H1 (cell line): ENCODE results near the gene ZNF33B. TPM values are rescaled to one million over a fixed set of nuclear protein-coding genes. Genes with fewer than 3 reads are reported as not detected.
"Not testable (repeated sequence)": the region's sequence is repeated elsewhere in the genome, so short reads cannot be mapped to it uniquely, and the experiment has no call there.

Experiments
- CTCF ChIA-PET: fragments of 300-600 bp; sonication (Branson Sonifier 250); formaldehyde crosslinking; loops from one replicate; lab custom pipeline; 2021; ENCODE audit not compliant: partially characterized antibody; lab: Charles Lee
- POLR2A ChIA-PET: fragments of 300-600 bp; sonication (Branson Sonifier 250); formaldehyde crosslinking; loops from one replicate; lab custom pipeline; 2021; ENCODE audit warnings: inconsistent platforms; ENCODE audit not compliant: partially characterized antibody; lab: Charles Lee
- DNase-seq, 2 experiments: peaks; one replicate each; pipeline versions ENCODE4 v3.0.0 to v3.0.0-alpha.2; 2010 to 2022; ENCODE audit warnings: low spot score in 2 of 2, low read depth in 1 of 2, mixed read lengths in 1 of 2
- FAIRE-seq: peaks from 2 replicates; lab custom pipeline; 2011; peaks lifted over from hg19 to GRCh38; lab: Jason Lieb, UNC
- H2AFZ ChIP-seq: 2 replicates; pipeline ENCODE4 v1.8.1; 2012; ENCODE audit warnings: low read length, inconsistent platforms
- H2AK5ac ChIP-seq: 2 replicates; pipeline ENCODE4 v1.6.1; 2013; ENCODE audit warnings: low read depth, low read length
- H2BK120ac ChIP-seq: replicated peaks from 2 replicates; pipeline ENCODE3; 2013; ENCODE audit warnings: low read depth, low read length, inconsistent platforms
- H2BK12ac ChIP-seq: 2 replicates; pipeline ENCODE4 v1.6.1; 2013; ENCODE audit warnings: low read depth, low read length
- H2BK15ac ChIP-seq: 2 replicates; pipeline ENCODE4 v1.6.1; 2013; ENCODE audit warnings: low read length
- H2BK20ac ChIP-seq: 2 replicates; pipeline ENCODE4 v1.6.1; 2013; ENCODE audit warnings: low read length
- H2BK5ac ChIP-seq: 2 replicates; pipeline ENCODE4 v1.6.1; 2013; ENCODE audit warnings: low read depth, low read length
- H3K14ac ChIP-seq: 2 replicates; pipeline ENCODE4 v1.6.1; 2013; ENCODE audit warnings: inconsistent platforms; ENCODE audit not compliant: insufficient read length
- H3K18ac ChIP-seq: 2 replicates; pipeline ENCODE4 v1.6.1; 2013; ENCODE audit warnings: low read length; ENCODE audit errors: extremely low read depth
- H3K23ac ChIP-seq: 2 replicates; pipeline ENCODE4 v1.6.1; 2013; ENCODE audit warnings: inconsistent platforms; ENCODE audit not compliant: insufficient read length
- H3K23me2 ChIP-seq: 2 replicates; pipeline ENCODE4 v1.6.1; 2013; ENCODE audit warnings: low read depth, low read length
- H3K27ac ChIP-seq: 2 replicates; pipeline ENCODE4 v1.6.1; 2011; ENCODE audit warnings: low read depth, low read length, inconsistent platforms
- H3K27me3 ChIP-seq, 4 experiments: replicated peaks in 1 of 4; 1 replicate in 1 of 4; 2 replicates in 3 of 4; pipeline versions ENCODE4 v1.6.1 to v1.8.1; 2011 to 2013; ENCODE audit warnings: low read length in 3 of 4, mild to moderate bottlenecking in 3 of 4, inconsistent platforms in 2 of 4, mixed read lengths in 2 of 4, moderate library complexity in 1 of 4; ENCODE audit not compliant: control insufficient read depth in 3 of 4, insufficient read depth in 3 of 4; ENCODE audit errors: extremely low read depth in 1 of 4
- H3K36me3 ChIP-seq, 4 experiments: 2 replicates each; pipeline versions ENCODE4 v1.6.1 to v1.8.1; 2011 to 2013; ENCODE audit warnings: mild to moderate bottlenecking in 4 of 4, low read length in 3 of 4, moderate library complexity in 2 of 4, control low read depth in 1 of 4, inconsistent platforms in 1 of 4; ENCODE audit not compliant: insufficient read depth in 4 of 4, control insufficient read depth in 2 of 4
- H3K4ac ChIP-seq: replicated peaks from 2 replicates; pipeline ENCODE3; 2013; ENCODE audit warnings: low read length, low read depth, mixed read lengths, inconsistent platforms; ENCODE audit not compliant: insufficient read length
- H3K4me1 ChIP-seq, 4 experiments: replicated peaks in 1 of 4; 1 replicate in 1 of 4; 2 replicates in 3 of 4; pipeline versions ENCODE4 v1.6.1 to v1.8.1; 2011 to 2013; ENCODE audit warnings: low read length in 3 of 4, inconsistent platforms in 2 of 4, mixed read lengths in 1 of 4; ENCODE audit not compliant: insufficient read depth in 4 of 4, control insufficient read depth in 3 of 4
- H3K4me2 ChIP-seq, 2 experiments: 2 replicates each; pipeline versions ENCODE4 v1.6.1 to v1.8.1; 2011 to 2013; ENCODE audit warnings: low read depth in 2 of 2, low read length in 2 of 2, control low read depth in 1 of 2, inconsistent platforms in 1 of 2, mild to moderate bottlenecking in 1 of 2; ENCODE audit not compliant: insufficient read depth in 1 of 2
- H3K4me3 ChIP-seq, 4 experiments: fragments of 200-600, 300-600 bp in 1 of 4; sonication (generic), shearing (Covaris generic), sonication (Bioruptor Twin) in 1 of 4; 2 replicates each; pipeline versions ENCODE4 v1.5.1 to v1.8.1; 2011 to 2016; ENCODE audit warnings: low read length in 4 of 4, low read depth in 3 of 4, control low read depth in 2 of 4, inconsistent platforms in 2 of 4, mild to moderate bottlenecking in 2 of 4, mixed read lengths in 1 of 4, moderate library complexity in 1 of 4; ENCODE audit not compliant: insufficient read depth in 2 of 4; ENCODE audit errors: extremely low read depth in 1 of 4
- H3K56ac ChIP-seq: replicated peaks from 2 replicates; pipeline ENCODE3; 2013; ENCODE audit warnings: low read depth, mild to moderate bottlenecking, mixed read lengths, low read length, inconsistent platforms; ENCODE audit not compliant: insufficient read length
- H3K79me1 ChIP-seq: 2 replicates; pipeline ENCODE4 v1.6.1; 2013; ENCODE audit warnings: low read depth, low read length, control low read depth
- H3K79me2 ChIP-seq, 2 experiments: 2 replicates each; pipeline versions ENCODE4 v1.6.1 to v1.8.1; 2012 to 2013; ENCODE audit warnings: low read length in 2 of 2, mild to moderate bottlenecking in 2 of 2, inconsistent platforms in 1 of 2; ENCODE audit not compliant: insufficient read depth in 2 of 2, control insufficient read depth in 1 of 2
- H3K9ac ChIP-seq, 4 experiments: replicated peaks in 1 of 4; 1 replicate in 1 of 4; 2 replicates in 3 of 4; pipeline versions ENCODE4 v1.6.1 to v1.8.1; 2011 to 2013; ENCODE audit warnings: low read depth in 3 of 4, low read length in 3 of 4, control low read depth in 2 of 4, mild to moderate bottlenecking in 2 of 4, moderate library complexity in 2 of 4, inconsistent platforms in 1 of 4; ENCODE audit errors: extremely low read depth in 1 of 4
- H3K9me3 ChIP-seq, 2 experiments: 2 replicates each; pipeline versions ENCODE4 v1.6.1 to v1.8.1; 2012 to 2013; ENCODE audit warnings: mild to moderate bottlenecking in 2 of 2, moderate library complexity in 2 of 2, control low read depth in 1 of 2, inconsistent platforms in 1 of 2, low read depth in 1 of 2, low read length in 1 of 2, mixed read lengths in 1 of 2; ENCODE audit not compliant: insufficient read depth in 2 of 2
- H4K20me1 ChIP-seq, 2 experiments: replicated peaks in 1 of 2; 2 replicates each; pipeline versions ENCODE3 to v1.8.1; 2011 to 2013; ENCODE audit warnings: inconsistent platforms in 2 of 2, low read length in 2 of 2, mild to moderate bottlenecking in 1 of 2; ENCODE audit not compliant: insufficient read depth in 2 of 2, control insufficient read depth in 1 of 2
- H4K5ac ChIP-seq: 2 replicates; pipeline ENCODE4 v1.6.1; 2013; ENCODE audit warnings: low read length, low read depth, mixed read lengths, inconsistent platforms; ENCODE audit not compliant: insufficient read length
- H4K8ac ChIP-seq: 2 replicates; pipeline ENCODE4 v1.8.0; 2013; ENCODE audit warnings: mild to moderate bottlenecking, moderate library complexity, low read length, inconsistent platforms; ENCODE audit not compliant: insufficient read depth; ENCODE audit errors: extremely low read depth
- H4K91ac ChIP-seq: replicated peaks from 2 replicates; pipeline ENCODE3; 2013; ENCODE audit warnings: low read length, mixed read lengths, inconsistent platforms; ENCODE audit not compliant: insufficient read length
- WGBS, 2 experiments: shearing (Covaris generic) in 1 of 2; methylation state at CpG; one replicate each; pipeline versions ENCODE4 v1.1.6 to v1.1.7; 2013 to 2015; ENCODE audit warnings: low lambda C conversion rate in 2 of 2, mixed read lengths in 2 of 2, inconsistent platforms in 1 of 2, low coverage in 1 of 2, missing lambda C conversion rate in 1 of 2; ENCODE audit not compliant: insufficient replicate concordance in 2 of 2, insufficient coverage in 1 of 2, insufficient read length in 1 of 2; ENCODE audit errors: extremely low coverage in 1 of 2, missing lambda C conversion rate in 1 of 2; 5-methylcytosine and 5-hydroxymethylcytosine counted together
- polyA plus RNA-seq, 7 experiments: library from polyadenylated mRNA; depleted of rRNA in 3 of 7; stranded (reverse) in 5 of 7; unstranded in 2 of 7; fragments of >200 nt in 5 of 7; fragments of 200-250 nt in 2 of 7; gene quantifications; 1 replicate in 5 of 7; 2 replicates in 1 of 7; 4 replicates in 1 of 7; pipeline versions ENCODE4 v1.2.1 to v1.2.3, GENCODE V29; 2011 to 2013; ENCODE audit warnings: missing spikeins in 2 of 7, mixed read lengths in 2 of 7
- total RNA-seq: library from RNA; stranded (reverse); fragmentation: NEBNext Ultra II Directional; extraction: Animal tissue kit (Norgen Biotek cat#: 25700); gene quantifications from 2 replicates; pipeline ENCODE4 v1.2.1, GENCODE V29; 2021

The ZNF33B gene
- total and polyA plus RNA-seq, 2 of the 8 experiments (the other 6 are each of a cell fraction or from before 2014, with no cell fraction given), result 10.7 to 33.4 TPM

DNA sequence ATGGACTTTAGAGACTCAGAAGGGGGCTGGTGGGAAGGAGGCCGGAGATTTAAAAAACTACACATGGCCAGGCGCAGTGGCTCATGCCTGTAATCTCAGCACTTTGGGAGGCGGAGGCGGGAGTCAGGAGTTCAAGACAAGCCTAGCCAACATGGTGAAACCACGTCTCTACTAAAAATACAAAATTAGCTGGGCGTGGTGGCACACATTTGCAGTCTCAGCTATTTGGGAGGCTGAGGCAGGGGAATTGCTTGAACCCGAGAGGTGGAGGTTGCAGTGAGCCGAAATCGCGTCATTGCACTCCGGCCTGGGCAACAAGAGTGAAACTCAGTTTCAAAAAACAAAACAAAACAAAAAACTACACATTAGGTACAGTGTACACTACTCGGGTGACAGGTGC is 84.8 kb downstream of the ZNF33B start:
- CTCF ChIA-PET, H3K27ac ChIP-seq, H2BK12ac ChIP-seq, H3K79me1 ChIP-seq, H3K56ac ChIP-seq, H4K8ac ChIP-seq, H2AK5ac ChIP-seq, H3K23ac ChIP-seq, H3K4ac ChIP-seq, H3K9ac ChIP-seq, H4K20me1 ChIP-seq, H2BK5ac ChIP-seq, H4K5ac ChIP-seq, H3K36me3 ChIP-seq, H3K9me3 ChIP-seq, FAIRE-seq, H2BK120ac ChIP-seq, H2BK20ac ChIP-seq, H3K14ac ChIP-seq, H4K91ac ChIP-seq, H3K27me3 ChIP-seq, H3K79me2 ChIP-seq, POLR2A ChIA-PET, H3K18ac ChIP-seq, H2BK15ac ChIP-seq, DNase-seq: not testable (repeated sequence)
- Histone ChIP-seq H3K4me3 (peak overlapping the region in 2 of 4 experiments; percentile 75 to 78; a peak in 3 of 8 replicates), H2AFZ (peak overlapping the region; percentile 98; the same call in 1 of the 2 replicates), H3K4me2 (peak overlapping the region; percentile 78 to 93; a peak in 3 of 4 replicates), H3K4me1 (peaks cover 0 to 11% (median 5%) of the 10 kb centered on the region in 4 experiments; a peak in 5 of 7 replicates), H3K23me2 (peaks cover 12% of the 10 kb centered on the region; the same call in 1 of the 2 replicates)
- WGBS, 2 experiments, result 92% methylated on average over 12 of the region's 12 CpGs; no CpG with 5 or more reads in 1 of the 2 experiments
